GM18858 (cell line): Measurements from ENCODE around the gene SAMD8.

Experiments used
- ATAC-seq: cut with Tn5 transposase; IDR thresholded peaks from one replicate; pipeline ENCODE4 v1.9.1; 2021; ENCODE audit not compliant: unreplicated experiment

SAMD8 gene

DNA sequence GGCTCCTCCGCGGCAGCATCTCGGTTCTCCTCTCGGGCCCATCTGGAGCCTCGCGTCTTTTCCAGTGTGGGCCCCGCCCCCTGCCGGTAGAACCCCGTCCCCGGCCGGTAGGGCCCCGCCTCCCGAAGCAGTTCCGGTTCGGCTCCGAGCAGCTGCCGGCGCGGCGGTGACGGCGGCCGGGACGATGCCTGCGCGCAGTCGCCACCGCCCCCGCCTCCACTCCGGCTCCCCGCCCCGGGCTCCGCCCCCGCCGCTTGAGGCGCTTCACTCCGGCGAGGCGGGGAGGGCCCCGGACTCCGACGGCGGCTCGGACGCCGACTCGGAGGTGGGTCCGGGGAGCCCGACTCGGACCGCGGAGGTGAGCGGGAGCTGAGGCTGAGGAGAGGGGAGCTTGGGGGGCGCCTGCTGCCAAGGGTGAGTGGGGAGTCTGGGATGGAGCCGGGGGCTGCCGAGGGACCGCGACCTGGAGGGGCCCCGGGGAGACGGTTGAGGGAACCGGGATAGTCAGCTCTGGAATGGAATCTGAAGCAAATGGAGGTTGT lies at the start of gene SAMD8:
TSS of gene SAMD8 (plus strand) at position 292 of the 542 bp plus-strand sequence. CDS start 38,873 bp downstream, outside the sequence.
- ATAC-seq: no peak

DNA sequence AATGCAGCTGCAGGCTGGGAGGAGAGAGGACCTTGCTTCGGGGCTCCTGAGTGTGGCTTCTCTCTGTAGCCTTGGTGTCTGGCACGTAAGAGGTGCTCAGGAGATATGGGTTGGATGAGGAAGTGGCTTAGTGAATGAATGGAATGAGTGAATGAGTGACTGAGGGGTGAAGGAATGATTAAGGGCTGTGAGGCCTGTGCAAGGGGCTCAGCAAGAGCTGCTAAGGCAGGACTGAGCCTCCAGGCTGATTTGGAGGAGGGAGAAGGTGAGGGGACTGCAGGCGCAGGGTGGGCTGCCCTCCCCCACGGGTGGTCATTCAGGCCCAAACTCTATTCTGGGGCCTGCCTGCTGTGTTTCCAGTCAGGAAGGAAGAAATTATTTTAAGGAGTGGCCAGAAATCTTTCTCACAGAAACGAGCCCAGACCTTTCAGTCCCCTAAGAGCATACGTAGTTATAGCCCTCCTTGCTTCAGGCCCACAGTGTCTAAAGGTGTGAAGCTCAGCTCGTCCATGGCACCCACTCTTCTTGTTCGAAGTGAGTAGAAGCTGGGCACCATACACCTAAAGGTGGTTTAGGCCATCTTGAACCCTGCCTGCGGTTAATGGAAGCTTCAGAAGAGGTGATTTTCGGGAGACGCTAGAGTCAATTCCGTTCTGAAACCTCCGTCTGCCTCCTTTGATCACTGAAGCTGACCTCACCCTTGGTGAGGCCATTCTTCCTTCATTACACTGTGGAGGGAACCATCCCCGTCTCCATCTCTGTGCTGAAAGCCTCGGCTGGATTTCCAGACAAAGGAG lies 49.5 kb upstream of the SAMD8 start:
- no peak for ATAC-seq

DNA sequence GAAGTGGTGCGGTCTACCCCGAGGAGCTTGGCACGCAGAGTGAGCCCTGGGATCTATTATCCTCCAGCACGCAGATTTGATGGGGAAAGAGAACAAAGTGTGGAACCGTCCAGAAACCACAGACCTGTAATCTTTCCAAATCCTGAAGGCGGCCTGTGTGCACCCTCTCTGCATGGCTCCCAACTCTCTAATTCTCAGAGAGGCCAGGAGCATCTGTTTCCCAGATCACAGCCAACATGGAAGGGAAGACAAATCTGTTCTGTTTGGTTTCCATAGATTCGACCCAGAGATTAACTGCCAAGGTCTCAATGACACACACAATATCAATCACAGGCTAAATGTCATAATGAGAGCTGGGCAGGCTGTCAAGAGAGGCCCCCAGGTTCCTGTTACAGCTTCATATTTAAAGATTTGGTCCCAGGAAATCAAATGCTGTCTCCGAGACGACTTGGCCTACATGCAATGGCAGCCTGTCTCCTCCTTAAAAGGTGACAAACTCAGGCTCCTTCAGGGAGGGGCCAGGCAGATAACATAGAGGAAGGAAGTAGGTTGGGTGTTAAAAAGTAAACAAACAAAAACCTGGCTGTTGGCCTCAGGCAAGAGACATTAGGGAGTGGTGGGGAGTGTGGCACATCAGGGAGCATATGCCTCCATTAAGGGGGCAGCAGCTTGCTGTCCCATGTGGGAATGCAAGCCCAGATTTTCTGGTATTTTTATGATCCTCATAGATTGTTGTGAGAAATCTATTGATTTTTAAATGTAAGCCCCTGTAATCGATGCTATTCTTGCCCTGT lies 48.8 kb upstream of the SAMD8 start:
- ATAC-seq: no peak

DNA sequence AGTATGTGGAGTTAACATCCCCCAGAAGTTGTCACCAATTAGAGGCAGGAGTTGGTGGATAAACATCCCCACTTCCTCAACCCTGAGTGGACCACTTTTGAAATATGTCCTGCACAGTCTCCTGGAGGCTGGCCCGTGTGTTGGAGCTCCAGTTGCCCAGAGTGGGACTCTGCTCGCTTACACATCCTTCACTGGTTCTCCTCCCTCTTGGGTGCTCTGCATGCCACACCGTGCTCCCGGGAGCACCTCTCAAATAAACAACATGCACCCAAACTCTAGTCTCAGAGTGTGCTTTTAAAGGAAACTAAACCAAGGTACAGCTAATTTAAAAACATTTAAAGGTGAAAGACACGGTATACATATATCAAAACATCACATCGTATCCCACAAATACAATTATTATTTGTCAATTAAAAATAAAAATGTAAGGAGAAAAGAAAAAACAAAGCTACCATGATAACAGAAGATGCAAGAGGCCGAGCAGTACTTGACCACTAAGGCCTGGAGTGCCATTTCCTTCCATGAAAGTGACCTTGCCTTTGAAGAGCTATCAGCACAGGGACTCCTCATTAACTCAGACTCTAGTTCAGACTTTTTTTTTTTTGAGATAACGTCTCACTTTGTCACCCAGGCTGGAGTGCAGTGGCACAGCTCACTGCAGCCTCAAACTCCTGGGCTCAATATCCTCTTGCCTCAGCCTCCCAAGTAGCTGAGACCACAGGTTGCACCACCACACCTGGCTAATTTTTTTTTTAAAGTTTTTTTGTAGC lies 47.8 kb upstream of the SAMD8 start:
- ATAC-seq: no peak

DNA sequence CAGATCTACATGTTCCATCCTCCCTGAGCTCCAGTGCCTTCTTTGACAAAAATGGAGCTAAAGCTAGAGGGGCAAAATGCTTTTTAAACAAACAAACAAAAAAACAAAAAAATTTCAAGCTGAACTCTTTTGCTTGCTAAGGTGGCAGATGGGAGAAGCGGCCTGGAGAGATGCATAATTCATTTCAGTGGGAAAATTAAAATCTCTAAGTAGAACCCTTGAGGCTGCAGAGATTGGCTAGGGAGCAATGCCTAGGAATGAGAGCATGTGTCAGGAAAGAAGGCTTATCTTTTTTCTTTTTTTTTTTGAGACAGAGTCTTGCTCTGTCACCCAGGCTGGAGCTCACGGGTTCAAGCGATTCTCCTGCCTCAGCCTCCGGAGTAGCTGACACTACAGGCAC lies 46.4 kb upstream of the SAMD8 start:
- no peak for ATAC-seq

DNA sequence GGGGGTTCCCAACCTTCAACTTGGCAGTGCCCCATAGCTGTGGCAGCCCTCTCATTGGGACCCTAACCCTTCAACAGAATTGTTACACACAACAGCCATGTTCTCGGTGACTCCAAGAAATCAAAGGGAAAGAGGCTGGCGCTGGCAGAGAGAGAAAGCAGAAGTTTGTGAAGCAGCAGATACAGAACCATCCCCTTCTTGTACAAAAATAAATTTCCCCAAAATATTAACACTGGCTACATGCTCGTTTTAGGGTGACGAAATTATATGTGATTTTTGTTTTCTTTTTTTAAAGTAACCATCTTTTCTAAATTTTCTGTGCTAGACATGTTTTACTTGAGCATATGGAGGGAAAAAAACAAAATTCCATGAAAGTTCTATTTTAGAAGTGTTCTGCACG lies 45.2 kb upstream of the SAMD8 start:
- ATAC-seq: no peak

DNA sequence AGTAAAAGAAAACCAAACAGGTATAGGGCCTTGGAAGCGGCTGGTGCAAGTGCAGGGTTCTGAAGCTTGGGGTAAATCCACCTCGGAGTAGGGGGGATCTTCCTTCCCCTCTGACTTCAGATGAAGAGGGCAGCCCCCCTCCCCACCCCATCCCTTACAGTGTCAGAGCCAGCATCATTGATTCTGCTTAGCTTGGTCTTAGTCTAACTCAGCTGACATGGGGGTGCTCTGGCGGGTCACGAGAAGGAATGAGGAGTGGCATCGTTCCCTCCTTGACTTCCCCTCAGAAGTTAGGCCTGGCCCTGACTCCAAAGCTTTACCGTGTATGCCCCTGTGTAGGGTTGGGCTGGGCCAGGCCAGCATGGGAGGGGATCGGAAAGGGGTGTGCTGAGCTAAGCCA lies 44.2 kb upstream of the SAMD8 start:
- ATAC-seq: no peak

DNA sequence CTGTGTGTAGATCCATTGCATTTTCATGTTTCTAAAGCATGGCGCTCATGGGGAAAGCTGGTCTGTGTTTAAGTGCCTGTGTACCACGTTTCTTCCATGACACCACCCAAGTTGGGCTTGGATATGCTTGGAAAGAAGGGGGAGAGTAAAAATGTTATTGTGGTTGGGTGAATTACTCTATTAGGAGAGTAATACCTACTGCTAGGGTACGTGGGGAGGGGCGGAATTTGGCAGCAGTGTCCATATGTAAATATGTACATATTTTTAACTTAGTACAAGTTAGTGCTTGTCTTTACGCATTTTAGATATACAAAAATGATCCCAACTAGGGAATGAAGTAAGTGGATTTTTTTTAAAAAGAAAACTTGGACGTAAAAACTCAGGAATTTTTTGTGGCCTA lies 42.9 kb upstream of the SAMD8 start:
- no peak for ATAC-seq

DNA sequence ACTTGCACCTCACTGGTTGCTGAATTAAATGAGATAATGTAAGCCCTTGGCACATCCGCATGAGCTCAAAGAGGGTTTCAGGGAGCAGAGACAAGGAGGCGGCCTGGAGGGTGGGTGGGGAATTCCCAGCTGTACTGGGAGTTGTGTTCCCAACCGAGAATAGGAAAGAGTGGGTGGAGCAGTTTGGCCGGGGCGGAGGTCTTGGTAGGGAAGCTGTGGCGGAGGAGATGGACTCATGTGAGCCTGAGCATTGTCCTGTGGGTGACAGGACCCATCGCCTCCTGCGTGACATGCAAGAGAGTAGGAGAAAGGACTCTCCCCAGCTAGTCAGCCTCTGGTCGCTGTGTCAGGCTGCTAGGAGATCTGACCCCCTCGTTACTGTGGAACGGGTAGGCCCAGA lies 41.0 kb upstream of the SAMD8 start:
- no peak for ATAC-seq

DNA sequence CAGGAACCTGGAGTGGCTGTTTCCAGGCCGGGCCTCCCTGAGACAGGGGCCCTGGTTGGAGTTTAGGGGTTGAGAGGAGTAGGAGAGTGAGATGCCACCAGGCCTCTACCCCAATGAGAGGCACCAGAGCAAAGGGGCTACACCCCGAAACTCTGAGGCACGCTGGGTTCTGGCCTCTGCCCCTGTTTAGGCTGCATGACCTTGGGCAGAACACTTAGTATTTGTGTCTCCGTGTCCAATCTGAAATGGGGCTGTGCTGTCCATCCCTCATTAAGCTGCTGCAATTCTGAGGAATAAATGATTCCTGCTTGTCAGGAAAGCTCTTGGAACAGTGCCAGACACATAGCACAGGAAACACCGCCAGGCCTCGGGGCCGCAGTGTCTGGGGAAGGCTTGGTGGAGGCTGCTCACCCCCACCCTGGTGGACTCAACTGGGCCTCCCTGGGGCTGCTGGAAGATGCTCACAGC lies 40.5 kb upstream of the SAMD8 start:
- no peak for ATAC-seq

DNA sequence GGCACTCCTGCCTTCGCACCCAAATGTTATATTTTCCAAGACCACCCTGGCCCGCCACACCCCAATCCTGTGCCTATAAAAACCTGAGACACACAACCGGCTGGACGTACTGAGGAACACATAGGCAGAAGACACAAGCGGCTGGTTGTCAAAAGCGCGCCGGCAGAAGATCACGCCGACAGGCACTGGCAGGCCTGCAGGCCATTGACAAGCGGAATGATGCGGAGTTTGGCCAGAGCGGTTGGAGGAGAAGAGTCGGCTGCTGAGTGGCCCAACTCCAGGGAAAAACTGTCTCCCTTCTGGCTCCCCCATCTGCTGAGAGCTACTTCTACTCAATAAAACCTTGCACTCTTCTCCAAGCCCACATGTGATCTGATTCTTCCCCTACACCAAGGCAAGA lies 39.7 kb upstream of the SAMD8 start:
- no peak for ATAC-seq

DNA sequence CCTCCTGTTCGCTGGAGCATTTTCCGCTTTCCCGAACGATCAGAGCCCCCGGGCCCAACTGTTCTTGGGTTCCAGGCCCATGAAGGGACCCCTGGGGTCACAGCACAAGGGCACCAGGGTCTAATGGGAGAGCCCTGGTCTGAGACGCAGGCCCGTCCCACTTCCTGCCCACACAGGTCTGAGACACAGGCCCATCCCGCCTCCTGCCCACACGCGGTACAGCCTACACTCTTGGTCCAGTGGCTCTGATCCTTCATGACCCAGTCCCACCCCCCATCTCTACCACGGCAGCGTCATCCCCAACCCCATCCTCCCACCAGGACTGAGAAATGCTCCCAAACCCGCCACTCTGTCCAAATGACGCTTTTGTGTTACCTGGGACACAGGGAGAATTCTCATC lies 38.7 kb upstream of the SAMD8 start:
- ATAC-seq: no peak

DNA sequence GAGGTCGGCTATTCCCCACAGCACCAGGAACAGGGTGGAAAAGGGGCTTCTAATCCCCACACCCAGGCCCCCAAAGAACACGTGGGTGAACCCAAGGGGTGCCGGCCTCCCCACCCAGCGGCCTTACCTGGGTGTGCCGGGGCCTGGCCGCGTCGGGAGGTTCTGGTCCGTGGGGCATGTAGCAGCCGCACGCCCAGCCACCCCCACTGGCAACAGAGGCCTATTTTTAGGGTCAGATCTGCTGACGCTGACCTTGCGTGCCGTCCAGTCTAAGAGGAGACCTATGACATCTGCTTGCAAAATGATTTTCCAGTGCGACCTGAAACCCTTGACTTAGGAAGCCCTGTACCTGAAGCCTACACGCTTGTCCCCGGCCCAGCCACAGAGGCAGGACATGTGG lies 38.0 kb upstream of the SAMD8 start:
- ATAC-seq: no peak

DNA sequence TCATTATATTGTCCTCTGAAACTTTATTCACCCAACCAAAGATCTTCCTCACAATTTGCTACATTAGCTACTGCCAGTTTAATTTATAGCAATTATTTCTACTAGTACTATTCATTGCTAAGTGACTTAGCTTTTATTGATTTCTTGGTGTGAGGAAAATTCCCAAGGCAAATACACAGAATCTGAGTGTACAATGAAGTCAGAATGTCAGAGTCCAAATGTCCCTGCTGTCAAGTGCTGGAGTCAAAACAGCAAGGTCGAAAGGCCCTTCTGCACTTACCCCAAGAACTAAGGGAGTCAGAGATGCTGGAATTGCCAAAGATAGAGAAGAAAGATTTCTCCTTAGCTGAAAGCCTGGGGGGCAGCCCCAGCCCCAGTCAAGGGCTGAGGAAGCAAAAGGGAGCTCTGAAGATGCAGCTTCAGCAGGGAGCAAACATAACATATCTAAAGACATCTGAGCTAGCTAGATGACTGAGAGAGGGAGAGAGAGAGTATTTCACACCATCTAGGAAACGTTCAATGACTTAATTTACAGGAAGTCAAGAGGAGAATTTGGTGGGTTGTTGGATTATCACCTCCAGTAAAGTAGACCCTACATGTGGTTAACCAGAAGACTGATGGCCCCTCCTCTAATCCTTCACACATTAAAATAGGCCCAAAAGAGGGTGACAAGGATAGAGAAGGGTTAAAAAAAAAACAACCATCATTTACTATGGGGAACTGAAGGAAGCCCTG lies 36.6 kb upstream of the SAMD8 start:
- no peak for ATAC-seq

DNA sequence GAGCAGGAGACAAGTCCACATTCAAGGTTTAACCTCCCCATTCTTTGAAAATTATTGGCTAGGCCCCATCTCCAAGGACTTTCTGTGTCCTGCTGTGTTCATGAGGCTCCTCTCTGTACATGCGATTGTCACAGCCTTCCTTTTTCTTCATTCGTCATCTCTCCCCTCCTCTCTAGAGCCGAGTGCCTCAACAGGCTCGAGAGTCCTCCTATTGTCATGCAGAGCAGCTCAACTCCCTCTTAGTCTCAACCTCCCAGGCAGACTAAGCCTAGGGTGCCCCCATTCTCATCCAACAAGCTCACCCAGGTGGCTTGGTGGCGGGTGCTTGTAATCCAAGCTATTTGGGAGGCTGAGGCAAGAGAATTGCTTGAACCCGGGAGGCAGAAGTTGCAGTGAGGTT lies 35.1 kb upstream of the SAMD8 start:
- no peak for ATAC-seq

DNA sequence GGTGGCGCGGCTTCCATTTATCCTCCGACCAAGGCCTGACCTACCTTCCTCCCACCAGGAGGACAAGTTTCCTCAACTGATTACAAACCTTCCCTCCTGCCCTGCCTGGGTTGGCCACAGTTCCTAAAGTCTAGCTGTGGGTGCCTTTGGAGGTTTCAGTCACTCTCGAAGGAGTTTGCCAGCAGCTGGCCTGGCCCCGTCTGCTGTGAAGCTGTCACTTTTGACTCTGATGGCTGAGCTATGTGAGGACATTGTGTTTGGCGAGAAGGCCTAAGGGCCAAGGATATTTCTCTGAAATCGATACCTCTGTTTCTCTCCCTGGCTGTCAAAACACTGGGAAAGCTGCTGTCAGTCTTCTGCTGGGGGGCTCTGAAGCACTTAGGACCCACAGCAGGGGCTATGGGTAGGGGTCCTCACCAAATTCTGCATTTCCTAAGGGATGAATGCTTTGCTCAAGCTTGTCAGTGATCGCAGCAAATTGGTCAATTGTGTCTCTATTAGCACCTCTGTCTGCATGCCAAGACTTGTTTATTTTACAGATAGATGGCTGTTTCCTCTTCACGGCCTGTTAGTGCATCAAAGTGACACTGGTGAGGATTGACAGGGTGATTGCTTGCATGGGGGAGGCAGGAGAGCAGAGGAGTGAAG lies 31.9 kb upstream of the SAMD8 start:
- ATAC-seq: no peak

DNA sequence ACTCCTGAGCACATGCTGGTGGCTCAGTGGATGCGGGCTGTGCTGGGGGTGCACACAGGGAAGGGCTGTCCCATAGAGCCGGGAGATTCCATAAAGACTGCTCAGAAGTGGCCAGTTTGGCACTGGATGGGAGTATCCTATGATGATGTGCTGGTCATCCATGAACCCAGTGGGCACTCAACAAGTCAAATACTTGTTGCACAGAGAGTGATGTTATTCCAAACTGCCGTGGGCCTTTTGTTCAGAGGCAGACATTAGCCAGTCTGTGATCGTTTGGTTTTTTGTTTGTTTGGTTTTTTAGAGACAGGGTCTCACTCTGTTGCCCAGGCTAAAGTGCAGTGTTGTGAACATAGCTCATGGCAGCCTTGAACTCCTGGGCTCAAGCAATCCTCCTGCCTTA lies 30.9 kb upstream of the SAMD8 start:
- no peak for ATAC-seq

DNA sequence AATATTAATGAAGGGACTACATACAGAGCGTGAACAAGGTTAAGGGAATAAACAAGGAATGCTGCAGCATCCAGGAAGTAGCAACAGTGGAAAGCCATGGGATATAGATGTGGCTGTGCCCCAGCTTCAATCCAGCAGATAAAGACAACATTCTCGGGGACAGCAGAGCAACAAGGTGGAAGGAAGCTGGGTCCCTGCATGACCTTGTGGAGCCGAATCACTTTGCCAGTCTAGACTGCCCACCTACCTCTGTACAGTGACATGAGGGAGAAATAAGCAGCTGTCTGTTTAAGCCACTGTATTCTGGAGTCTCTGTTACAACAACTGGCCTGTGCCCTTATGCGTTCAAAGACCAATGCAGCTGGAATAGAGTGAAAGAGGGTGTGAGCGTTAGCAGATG lies 30.1 kb upstream of the SAMD8 start:
- ATAC-seq: no peak

DNA sequence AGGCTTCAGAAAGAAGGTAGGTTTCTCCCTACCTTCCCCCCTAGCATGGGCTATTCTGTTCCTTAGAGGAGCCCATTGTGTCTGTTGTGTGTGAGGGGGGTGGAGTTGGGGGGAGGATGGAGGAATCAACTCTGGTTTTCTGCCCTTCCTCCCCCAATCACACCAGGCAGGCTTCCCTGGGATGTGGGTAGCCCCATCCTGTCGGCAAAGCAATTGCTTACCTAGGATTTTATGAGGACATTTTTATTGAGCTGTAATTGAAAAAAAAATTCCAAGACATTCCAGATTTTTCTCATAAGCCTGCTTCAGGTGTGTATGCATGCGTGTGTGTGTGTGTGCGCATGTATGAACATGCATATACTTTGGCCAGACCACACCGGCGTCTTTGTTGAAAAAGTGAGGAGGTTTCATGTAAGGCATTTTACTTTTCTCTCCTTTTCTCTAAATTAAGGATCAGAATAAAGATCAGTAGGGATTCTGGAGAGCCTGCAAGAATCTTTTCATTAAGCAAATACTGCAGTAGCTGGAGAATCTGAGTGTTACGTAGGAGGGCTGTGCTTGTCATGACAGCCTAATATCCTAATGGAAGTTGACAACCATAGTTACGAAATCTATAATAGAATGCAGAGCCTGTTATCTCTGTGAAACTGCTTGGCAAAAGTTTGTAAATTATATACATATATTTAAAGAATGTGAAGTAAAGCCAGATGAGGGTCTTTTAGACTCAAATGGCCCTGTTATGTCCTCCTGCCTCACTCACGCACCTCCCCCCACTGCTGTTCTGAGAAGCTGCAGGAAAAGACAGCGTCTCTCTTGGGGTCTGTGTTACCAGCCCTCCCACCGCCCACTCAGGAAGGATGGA lies 27.3 kb upstream of the SAMD8 start:
- ATAC-seq: no peak
